Smooth muscle cell (in vitro differentiated cells): ENCODE results near the gene ZNF570. TPM values are rescaled to one million over a fixed set of nuclear protein-coding genes. Genes with fewer than 3 reads are reported as not detected.
A peak's percentile ranks its signal among the peaks of the same experiment; 100 is the strongest.

ENCODE experiments used
- DNase-seq: peaks from one replicate; lab custom pipeline; 2025; ENCODE audit not compliant: unreplicated experiment; lab: John Stamatoyannopoulos, UW
- H2AFZ ChIP-seq: fragments of 200-600 bp; sonication (generic); 2 replicates; pipeline ENCODE4 v1.6.0; 2016; ENCODE audit warnings: antibody characterized with exemption, low read depth, mild to moderate bottlenecking
- H3F3A ChIP-seq: fragments of 200-600 bp; sonication (generic); 2 replicates; pipeline ENCODE4 v1.6.0; 2017; ENCODE audit warnings: antibody characterized with exemption, low read depth
- H3K27ac ChIP-seq: fragments of 200-600 bp; sonication (generic); 2 replicates; pipeline ENCODE4 v1.5.1; 2016; ENCODE audit warnings: low read depth, mild to moderate bottlenecking
- H3K27me3 ChIP-seq: fragments of 200-600 bp; sonication (generic); 2 replicates; pipeline ENCODE4 v1.6.1; 2016; ENCODE audit warnings: low read depth, mild to moderate bottlenecking
- H3K36me3 ChIP-seq: fragments of 200-600 bp; sonication (generic); 2 replicates; pipeline ENCODE4 v1.5.1; 2016; ENCODE audit warnings: low read depth
- H3K4me1 ChIP-seq: fragments of 200-600 bp; sonication (generic); 2 replicates; pipeline ENCODE4 v1.5.1; 2016; ENCODE audit warnings: low read depth
- H3K4me2 ChIP-seq: fragments of 200-600 bp; sonication (generic); 2 replicates; pipeline ENCODE4 v1.6.0; 2016; ENCODE audit warnings: mild to moderate bottlenecking
- H3K4me3 ChIP-seq: fragments of 200-600 bp; sonication (generic); 2 replicates; pipeline ENCODE4 v1.5.1; 2016; ENCODE audit warnings: mild to moderate bottlenecking
- H3K79me2 ChIP-seq: fragments of 200-600 bp; sonication (generic); 2 replicates; pipeline ENCODE4 v1.6.0; 2016; ENCODE audit warnings: low read depth, mild to moderate bottlenecking
- H3K9ac ChIP-seq: fragments of 200-600 bp; sonication (generic); 2 replicates; pipeline ENCODE4 v1.6.0; 2016; ENCODE audit warnings: low read depth
- H3K9me3 ChIP-seq: fragments of 200-600 bp; sonication (generic); replicated peaks from 2 replicates; pipeline ENCODE4 v1.5.1; 2016; ENCODE audit warnings: low read depth
- H4K20me1 ChIP-seq: fragments of 200-600 bp; sonication (generic); 2 replicates; pipeline ENCODE4 v1.6.0; 2016; ENCODE audit warnings: low read depth
- CTCF ChIP-seq: fragments of 200-600 bp; sonication (generic); IDR thresholded peaks from 2 replicates; pipeline ENCODE4 v1.5.1; 2017; ENCODE audit warnings: borderline replicate concordance, mild to moderate bottlenecking, antibody characterized with exemption; ENCODE audit not compliant: insufficient read depth, poor library complexity, severe bottlenecking
- WGBS: methylation state at CpG from one replicate; pipeline ENCODE4 v1.1.7; 2016; ENCODE audit warnings: low lambda C conversion rate; 5-methylcytosine and 5-hydroxymethylcytosine counted together
- polyA plus RNA-seq: library from polyadenylated mRNA; unstranded; fragments of >200 nt; fragmentation: Nextera tagmentation; extraction: Ambion mirVana; gene quantifications from 2 replicates; pipeline ENCODE4 v1.2.1, GENCODE V29; 2016
- total RNA-seq: library from RNA; depleted of rRNA; stranded (reverse); fragments of >200 nt; gene quantifications from 2 replicates; pipeline ENCODE4 v1.2.3, GENCODE V29; 2014

Gene ZNF570
- total and polyA plus RNA-seq, 2 experiments from 2014 or later: 2.3 to 10.0 TPM

GRCh38 chr19:37513397-37513796, 44.2 kb downstream of the ZNF570 start:
- H2AFZ ChIP-seq: no peak overlapping the region
- no peak overlapping the region for H3K9ac ChIP-seq
- no peaks in the 10 kb centered on the region for H4K20me1 ChIP-seq
- TF ChIP-seq CTCF: no peak
- no peak overlapping the region for H3K27ac ChIP-seq
- peaks cover 23% of the 10 kb centered on the region for H3K36me3 ChIP-seq
- no peaks in the 10 kb centered on the region for H3K79me2 ChIP-seq
- no peaks in the 10 kb centered on the region for H3K4me1 ChIP-seq
- no peak for DNase-seq
- no peaks in the 10 kb centered on the region for H3K27me3 ChIP-seq
- no peak overlapping the region for H3K4me3 ChIP-seq
- 76% methylated on average over 2 of the region's 2 CpGs for WGBS
- H3K4me2 ChIP-seq: no peak overlapping the region
- H3K9me3 ChIP-seq: peaks cover 8% of the 10 kb centered on the region
- H3F3A ChIP-seq: no peaks in the 10 kb centered on the region

- no peaks in the 10 kb centered on the region for H3K4me1 ChIP-seq
- H3K27ac ChIP-seq: peak overlapping the region; percentile 28
- no peak for DNase-seq
- H3F3A ChIP-seq: no peaks in the 10 kb centered on the region
- H4K20me1 ChIP-seq: no peaks in the 10 kb centered on the region
- H3K9me3 ChIP-seq: peaks cover 6% of the 10 kb centered on the region
- H3K4me2 ChIP-seq: no peak overlapping the region
- H3K36me3 ChIP-seq: peaks cover 17% of the 10 kb centered on the region
- no peak overlapping the region for H2AFZ ChIP-seq
- H3K9ac ChIP-seq: no peak overlapping the region
- no peak overlapping the region for H3K4me3 ChIP-seq
- no peak for TF ChIP-seq CTCF
- H3K79me2 ChIP-seq: no peaks in the 10 kb centered on the region
- no peaks in the 10 kb centered on the region for H3K27me3 ChIP-seq
- 27% methylated on average over 2 of the region's 2 CpGs for WGBS
Observed at GRCh38 chr19:37519890-37520289, 50.7 kb downstream of the ZNF570 start.

DNA sequence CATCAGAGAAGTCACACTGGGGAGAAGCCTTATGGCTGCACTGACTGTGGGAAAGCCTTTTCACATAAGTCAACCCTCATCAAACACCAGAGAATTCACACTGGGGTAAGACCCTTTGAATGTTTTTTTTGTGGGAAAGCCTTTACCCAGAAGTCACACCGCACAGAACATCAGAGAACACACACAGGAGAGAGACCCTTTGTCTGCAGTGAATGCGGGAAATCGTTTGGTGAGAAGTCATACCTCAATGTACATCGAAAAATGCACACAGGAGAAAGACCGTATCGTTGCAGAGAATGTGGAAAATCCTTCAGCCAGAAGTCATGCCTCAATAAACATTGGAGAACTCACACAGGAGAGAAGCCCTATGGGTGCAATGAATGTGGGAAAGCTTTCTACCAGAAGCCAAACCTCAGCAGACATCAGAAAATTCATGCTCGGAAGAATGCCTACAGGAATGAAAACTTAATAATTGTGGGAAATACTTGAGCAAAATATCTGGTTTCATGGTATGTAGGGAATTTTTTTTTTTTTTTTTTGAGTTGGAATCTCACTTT, 68.3 kb downstream of the ZNF570 start:
- Histone ChIP-seq H3K4me2 (no peak overlapping the region), H3K9me3 (peaks cover 56% of the 10 kb centered on the region), H3K27me3 (no peaks in the 10 kb centered on the region), H3K9ac (no peak overlapping the region), H3K4me1 (no peaks in the 10 kb centered on the region), H3K79me2 (no peaks in the 10 kb centered on the region), H3K36me3 (peaks cover 49% of the 10 kb centered on the region), H2AFZ (no peak overlapping the region), H3K27ac (no peak overlapping the region), H3K4me3 (no peak overlapping the region), H3F3A (no peaks in the 10 kb centered on the region), H4K20me1 (no peaks in the 10 kb centered on the region)
- 97% methylated on average over 7 of the region's 7 CpGs for WGBS
- TF ChIP-seq CTCF: no peak
- no peak for DNase-seq

Other genes starting within 250 kb of the ZNF570 start
- gene ZNF527, start 98.3 kb upstream of the ZNF570 start, total RNA-seq: 8.5 and 12.4 TPM in 2 replicates
- gene ZNF527, start 98.3 kb upstream of the ZNF570 start, polyA plus RNA-seq: 0.90 and 1.2 TPM in 2 replicates
- 6.6 and 10.1 TPM in 2 replicates for gene ZNF569, start 1.9 kb upstream of the ZNF570 start, total RNA-seq
- 3.8 and 4.1 TPM in 2 replicates for gene ZNF569, start 1.9 kb upstream of the ZNF570 start, polyA plus RNA-seq
- 3.1 and 3.9 TPM in 2 replicates for gene ZNF793, start 37.6 kb downstream of the ZNF570 start, total RNA-seq
- 1.7 and 2.6 TPM in 2 replicates for gene ZNF793, start 37.6 kb downstream of the ZNF570 start, polyA plus RNA-seq
- 5.1 and 5.5 TPM in 2 replicates for gene ZNF571, start 125.4 kb downstream of the ZNF570 start, total RNA-seq
- gene ZNF571, start 125.4 kb downstream of the ZNF570 start, polyA plus RNA-seq: 1.6 and 2.8 TPM in 2 replicates
- gene ZNF540, start 125.5 kb downstream of the ZNF570 start, total RNA-seq: 0.72 TPM in 1 of 2 replicates, not detected in the other
- 0.70 TPM in 1 of 2 replicates, not detected in the other for gene ZNF540, start 125.5 kb downstream of the ZNF570 start, polyA plus RNA-seq
- 9.0 and 9.2 TPM in 2 replicates for gene ZFP30, start 186.1 kb downstream of the ZNF570 start, total RNA-seq
- 2.0 and 2.3 TPM in 2 replicates for gene ZFP30, start 186.1 kb downstream of the ZNF570 start, polyA plus RNA-seq